Stimulated activated effector memory CD8-positive, alpha-beta T cell treated with anti-CD3 and anti-CD28 coated beads, Interleukin-12 subunit alpha, Interleukin-12 subunit beta, amount 100 ng/mL, for 72 hours (primary cell): ENCODE results near the gene DDAH1.

ENCODE experiments used
- ATAC-seq: fragments of 150-1000 bp; cut with Tn5 transposase; 2 replicates; pipeline ENCODE4 v1.10.0; 2021
- DNase-seq, 2 donors: peaks; one replicate each; pipeline ENCODE4 v3.0.0; 2021 to 2022; ENCODE audit warnings: low spot score in 2 of 2
- H3K27ac Mint-ChIP-seq: one replicate; pipeline ENCODE4 v1.8.0; 2022; ENCODE audit warnings: mild to moderate bottlenecking, mixed read lengths
- H3K36me3 Mint-ChIP-seq: one replicate; pipeline ENCODE4 v1.8.0; 2022; ENCODE audit warnings: mild to moderate bottlenecking, mixed read lengths
- H3K4me1 Mint-ChIP-seq: one replicate; pipeline ENCODE4 v1.8.0; 2022; ENCODE audit warnings: mixed read lengths
- H3K4me3 Mint-ChIP-seq: one replicate; pipeline ENCODE4 v1.8.0; 2022; ENCODE audit warnings: mild to moderate bottlenecking, mixed read lengths
- H3K9me3 Mint-ChIP-seq: one replicate; pipeline ENCODE4 v1.8.0; 2022; ENCODE audit warnings: mixed read lengths

DDAH1 gene

DNA sequence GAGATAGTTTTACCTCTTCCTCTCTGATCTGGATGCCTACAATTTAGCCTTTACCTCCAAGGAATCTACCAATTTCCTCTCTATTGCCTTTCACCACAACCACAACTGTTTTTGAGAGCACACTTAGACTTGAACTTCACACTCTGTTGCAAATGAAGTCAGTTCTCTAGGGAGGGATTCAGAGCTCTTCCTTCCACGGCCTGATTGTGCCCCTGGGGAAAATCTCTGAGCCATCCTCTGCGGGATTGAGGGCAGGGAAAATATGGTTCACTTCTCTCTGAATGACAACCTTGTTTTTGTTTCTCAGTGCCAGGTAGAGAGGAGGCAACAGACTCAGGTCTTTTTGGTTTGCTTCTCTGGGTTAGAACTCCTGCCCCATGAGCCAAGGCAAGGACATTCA is 153.1 kb downstream of the DDAH1 start:
- no peaks in the 10 kb centered on the region for H3K36me3 Mint-ChIP-seq
- ATAC-seq (no peak), DNase-seq (no peak)
- peaks cover 9% of the 10 kb centered on the region for H3K4me1 Mint-ChIP-seq
- no peak overlapping the region for H3K27ac Mint-ChIP-seq
- H3K4me3 Mint-ChIP-seq: no peak overlapping the region
- no peaks in the 10 kb centered on the region for H3K9me3 Mint-ChIP-seq

DNA sequence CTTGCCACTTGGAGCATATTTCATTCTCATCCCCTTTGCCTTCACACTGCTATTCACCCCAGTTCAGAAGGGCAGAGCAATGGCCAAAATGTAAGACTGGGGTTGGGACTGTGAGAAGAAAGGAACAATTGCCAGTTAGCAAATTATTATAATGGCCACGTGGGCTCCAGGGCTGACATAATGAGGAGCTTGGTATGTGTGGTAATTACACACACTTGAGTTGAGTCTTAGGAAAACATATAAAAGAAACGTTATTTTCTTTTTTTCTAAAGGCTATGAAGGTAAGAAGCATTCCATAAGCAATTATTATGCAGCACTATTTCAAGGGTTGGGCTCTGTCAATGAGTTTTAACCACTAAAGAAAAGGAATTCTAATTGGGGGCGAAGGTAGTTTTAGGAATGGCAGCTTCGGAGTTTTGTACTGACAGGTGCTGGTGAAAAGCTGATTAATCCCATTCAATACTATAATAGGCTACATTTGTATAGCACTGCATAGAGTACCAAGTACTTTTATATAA is 156.1 kb downstream of the DDAH1 start:
- DNase-seq (no peak), ATAC-seq (no peak)
- Mint-ChIP-seq H3K27ac (no peak overlapping the region), H3K36me3 (no peaks in the 10 kb centered on the region), H3K9me3 (no peaks in the 10 kb centered on the region), H3K4me3 (no peak overlapping the region), H3K4me1 (peaks cover 9% of the 10 kb centered on the region)

DNA sequence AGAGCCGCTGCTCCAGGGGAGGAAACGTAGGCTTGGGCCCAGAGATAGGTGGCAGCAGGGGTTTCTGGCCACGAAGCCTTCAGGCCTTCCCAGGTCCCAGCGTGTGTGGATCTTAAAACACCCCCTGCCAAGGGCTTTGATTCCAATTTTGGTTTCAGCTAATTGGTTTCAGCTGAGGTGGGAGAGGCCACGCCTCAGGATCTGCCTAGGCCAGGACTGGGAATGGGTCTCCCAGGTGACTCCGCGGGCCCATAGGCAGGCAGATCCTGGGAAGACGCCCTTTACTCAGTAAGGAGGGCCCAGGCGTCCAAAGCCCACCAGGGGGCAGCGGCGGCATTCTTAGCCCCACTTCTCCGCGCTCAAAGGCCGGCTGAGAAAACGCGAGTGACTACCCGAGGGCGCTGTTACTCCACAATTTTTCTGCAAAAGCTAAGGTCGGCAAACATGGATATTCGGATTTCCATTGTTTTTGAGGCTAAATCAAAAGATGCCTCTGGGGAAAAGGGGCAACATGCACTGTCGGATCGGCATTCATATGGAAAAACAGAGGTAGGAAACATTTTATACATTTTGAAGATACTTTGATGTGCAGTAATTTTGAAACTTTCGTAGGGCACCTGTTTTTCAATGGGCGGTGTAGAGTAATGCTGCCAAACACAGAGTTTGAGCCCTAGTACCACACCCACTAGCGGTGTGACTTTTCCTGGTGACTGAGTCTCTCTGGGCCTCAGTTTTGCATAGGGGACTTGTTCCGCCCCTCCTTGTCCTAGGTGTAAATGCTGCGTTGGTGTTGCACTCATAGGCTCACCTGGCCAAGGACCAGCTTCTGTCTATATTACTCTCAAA is 156.7 kb downstream of the DDAH1 start:
- Mint-ChIP-seq H3K27ac (no peak overlapping the region), H3K4me3 (peak overlapping the region; percentile 39), H3K4me1 (peaks cover 9% of the 10 kb centered on the region), H3K9me3 (no peaks in the 10 kb centered on the region), H3K36me3 (no peaks in the 10 kb centered on the region)
- DNase-seq: peak; percentile 48 to 81
- peak; percentile 93 for ATAC-seq

DNA sequence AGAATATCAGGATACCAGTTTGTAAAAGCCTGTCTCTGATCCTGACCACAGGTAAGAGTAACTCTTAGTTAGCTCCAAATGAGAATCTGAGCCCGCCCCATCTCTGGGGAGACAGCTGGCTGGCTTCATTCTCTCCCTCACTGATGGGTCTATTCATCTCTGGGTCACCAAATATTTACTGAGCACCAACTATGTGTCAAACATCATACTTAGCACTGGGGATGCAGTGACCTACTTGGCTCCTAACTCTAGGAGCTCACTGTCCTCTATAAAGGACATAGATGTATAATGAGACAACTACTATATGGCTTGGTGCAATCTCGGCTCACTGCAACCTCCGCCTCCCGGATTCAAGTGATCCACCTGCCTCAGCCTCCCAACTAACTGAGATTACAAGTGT is 158.7 kb downstream of the DDAH1 start:
- DNase-seq (no peak), ATAC-seq (no peak)
- Mint-ChIP-seq H3K27ac (no peak overlapping the region), H3K36me3 (no peaks in the 10 kb centered on the region), H3K4me3 (no peak overlapping the region), H3K9me3 (no peaks in the 10 kb centered on the region), H3K4me1 (peaks cover 9% of the 10 kb centered on the region)

DNA sequence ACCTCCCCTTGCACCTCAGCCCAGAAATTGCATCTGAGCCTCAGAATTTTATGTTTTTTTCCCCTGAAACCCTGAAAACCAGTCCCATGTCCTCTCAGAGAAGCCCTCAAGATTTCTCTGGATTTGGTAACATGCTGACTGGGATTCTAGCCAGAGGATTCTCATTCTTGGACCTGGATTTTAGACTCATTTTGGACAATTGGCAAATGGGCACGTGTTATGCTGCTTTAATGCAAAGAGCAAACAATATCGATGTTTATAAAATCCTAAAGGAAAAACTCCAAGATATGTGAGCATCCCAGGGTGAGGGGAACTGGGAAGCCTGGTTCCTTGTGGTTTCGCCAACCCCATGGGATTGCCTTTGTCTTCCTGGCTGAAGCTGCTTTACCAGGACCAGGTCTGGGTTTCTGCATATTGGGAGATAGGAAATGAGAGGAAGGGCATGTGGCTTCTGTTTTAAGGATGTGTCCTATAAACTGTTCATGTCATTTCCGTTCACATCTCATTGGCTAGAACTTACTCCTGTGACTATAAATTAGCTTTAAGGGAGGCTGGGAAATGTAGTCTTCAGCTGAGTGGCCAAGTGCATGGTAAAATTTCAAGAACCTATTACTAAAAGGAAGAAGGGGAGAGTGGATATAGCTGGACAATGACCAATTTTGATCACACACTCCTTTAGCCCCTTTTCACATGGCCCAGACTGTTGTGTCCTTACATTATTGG is 161.4 kb downstream of the DDAH1 start:
- H3K9me3 Mint-ChIP-seq: no peaks in the 10 kb centered on the region
- H3K4me1 Mint-ChIP-seq: peaks cover 18% of the 10 kb centered on the region
- ATAC-seq (no peak), DNase-seq (no peak)
- no peak overlapping the region for H3K27ac Mint-ChIP-seq
- no peaks in the 10 kb centered on the region for H3K36me3 Mint-ChIP-seq
- H3K4me3 Mint-ChIP-seq: no peak overlapping the region

DNA sequence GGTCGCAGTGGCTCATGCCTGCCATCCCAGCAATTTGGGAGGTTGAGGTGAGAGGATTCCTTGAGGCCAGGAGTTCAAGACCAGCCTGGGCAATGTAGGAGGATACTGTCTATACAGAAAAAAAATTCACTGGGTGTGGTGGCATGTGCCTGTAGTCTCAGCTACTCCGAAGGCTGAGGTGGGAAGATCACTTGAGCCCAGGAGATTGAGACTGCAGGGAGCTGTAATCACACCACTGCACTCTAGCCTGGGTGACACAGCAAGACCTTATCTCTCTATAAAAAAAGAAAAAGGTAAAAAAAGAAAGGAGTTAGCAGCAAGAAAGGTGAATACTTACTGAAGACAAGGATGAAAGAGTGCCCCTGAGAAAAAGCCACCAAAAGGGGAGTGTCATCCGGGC is 164.8 kb downstream of the DDAH1 start:
- ATAC-seq (no peak), DNase-seq (no peak)
- peaks cover 29% of the 10 kb centered on the region for H3K4me1 Mint-ChIP-seq
- H3K36me3 Mint-ChIP-seq: peaks cover 8% of the 10 kb centered on the region
- H3K9me3 Mint-ChIP-seq: no peaks in the 10 kb centered on the region
- H3K4me3 Mint-ChIP-seq: no peak overlapping the region
- H3K27ac Mint-ChIP-seq: no peak overlapping the region

DNA sequence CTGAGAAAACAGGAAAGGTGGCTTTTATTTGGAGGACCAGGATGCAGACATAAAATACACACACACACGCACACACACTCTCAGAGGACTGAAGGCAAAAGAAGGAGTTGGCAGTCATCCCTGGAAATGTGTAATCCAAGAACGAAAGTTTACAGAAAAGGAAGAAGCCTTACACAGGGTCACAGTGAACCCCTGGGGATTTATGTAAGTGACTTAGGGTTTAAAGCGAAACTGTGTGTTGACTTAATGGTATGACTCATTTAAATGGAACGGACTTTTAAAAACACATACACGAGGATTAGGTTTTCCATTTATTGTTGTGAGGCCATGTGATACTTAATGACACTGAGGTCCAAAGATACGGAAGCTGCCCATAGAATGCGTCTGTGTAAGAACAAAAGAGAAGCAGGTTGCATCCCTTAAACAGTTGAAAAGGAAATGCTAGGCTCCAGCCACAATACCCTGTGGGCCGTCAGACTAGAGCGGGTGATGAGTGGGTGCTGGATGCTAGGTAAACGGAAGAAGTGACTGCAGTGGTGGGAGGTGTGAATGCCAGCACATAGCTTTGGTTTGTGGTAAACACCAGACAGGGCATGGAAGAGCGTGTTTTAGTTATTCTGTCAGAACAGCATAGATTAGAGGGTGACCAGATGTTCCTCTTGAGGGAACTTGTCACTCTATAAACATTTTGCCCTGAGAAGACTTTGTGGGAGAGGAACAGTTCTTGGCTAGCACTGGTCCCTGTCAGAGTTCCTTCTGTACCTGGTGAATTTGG is 166.9 kb downstream of the DDAH1 start:
- DNase-seq: peak; percentile 56 to 89
- Mint-ChIP-seq H3K9me3 (no peaks in the 10 kb centered on the region), H3K27ac (peak overlapping the region; percentile 85), H3K36me3 (peaks cover 8% of the 10 kb centered on the region), H3K4me1 (peaks cover 29% of the 10 kb centered on the region), H3K4me3 (peak overlapping the region; percentile 53)
- ATAC-seq: peak; percentile 99

DNA sequence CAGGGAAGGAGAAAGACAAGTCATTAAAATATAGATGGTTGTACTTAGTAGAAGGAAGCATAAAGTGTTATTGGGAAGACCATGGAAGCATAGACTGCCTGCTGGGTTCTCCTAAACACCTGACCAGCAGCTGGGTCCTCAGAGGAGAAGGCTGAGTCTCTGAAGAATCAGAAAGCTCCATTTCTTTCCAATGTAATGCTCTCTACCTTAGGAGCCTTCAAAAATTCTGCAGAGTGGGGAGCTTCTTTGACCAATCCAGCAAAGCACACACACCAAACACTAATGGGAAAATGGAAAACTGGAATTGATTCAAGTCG is 167.5 kb downstream of the DDAH1 start:
- peak overlapping the region; percentile 85 for H3K27ac Mint-ChIP-seq
- H3K4me1 Mint-ChIP-seq: peaks cover 29% of the 10 kb centered on the region
- no peak for ATAC-seq

DNA sequence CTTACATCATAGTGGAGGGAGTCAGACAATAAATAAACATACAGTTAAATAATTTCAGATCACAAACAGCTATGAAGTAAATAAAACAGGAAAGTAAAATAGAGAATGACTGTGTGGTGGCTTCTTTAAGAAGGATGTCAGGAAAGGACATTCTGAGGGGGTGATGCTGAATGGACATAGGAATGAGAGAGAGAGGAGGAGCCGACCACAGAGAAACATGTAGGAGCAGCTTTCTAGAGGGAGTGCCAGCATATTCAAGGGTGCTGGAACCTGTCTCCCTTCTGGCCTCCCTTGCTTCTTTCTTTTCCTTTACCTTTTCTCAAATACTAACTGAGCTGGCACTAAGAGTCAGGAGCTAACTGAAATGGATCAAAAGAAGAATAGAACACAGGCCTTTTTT is 168.0 kb downstream of the DDAH1 start:
- peak overlapping the region; percentile 85 for H3K27ac Mint-ChIP-seq

More for the DNA sequence above, 167.5 kb downstream of the DDAH1 start:
- Mint-ChIP-seq H3K36me3 (peaks cover 8% of the 10 kb centered on the region), H3K4me3 (peak overlapping the region; percentile 53), H3K9me3 (no peaks in the 10 kb centered on the region)
- DNase-seq: no peak

DNA sequence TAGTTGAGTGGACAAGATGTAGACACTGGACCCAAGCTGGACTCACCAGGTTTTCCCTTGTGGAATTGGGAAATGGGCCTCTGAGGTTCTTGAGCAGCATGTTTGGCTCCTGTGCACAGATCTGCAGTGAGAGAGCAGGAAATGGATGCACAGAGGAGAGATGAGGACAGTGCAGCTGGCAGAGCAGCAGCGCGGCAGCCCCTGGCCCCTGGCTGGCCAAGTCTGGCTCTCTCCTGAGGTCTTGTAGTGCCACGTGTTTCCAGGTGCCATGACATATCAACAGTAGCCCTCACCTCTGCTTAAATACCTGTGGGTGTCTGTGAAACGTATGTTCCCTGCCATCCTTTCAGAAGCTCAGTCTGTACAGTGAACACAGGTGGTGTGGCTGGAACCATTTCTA is 169.3 kb downstream of the DDAH1 start:
- Mint-ChIP-seq H3K4me1 (peaks cover 29% of the 10 kb centered on the region), H3K4me3 (no peak overlapping the region)
- no peak for DNase-seq

More for the DNA sequence above, 168.0 kb downstream of the DDAH1 start:
- H3K4me1 Mint-ChIP-seq: peaks cover 29% of the 10 kb centered on the region
- peaks cover 8% of the 10 kb centered on the region for H3K36me3 Mint-ChIP-seq
- DNase-seq: no peak
- ATAC-seq: no peak
- peak overlapping the region; percentile 53 for H3K4me3 Mint-ChIP-seq
- no peaks in the 10 kb centered on the region for H3K9me3 Mint-ChIP-seq

DNA sequence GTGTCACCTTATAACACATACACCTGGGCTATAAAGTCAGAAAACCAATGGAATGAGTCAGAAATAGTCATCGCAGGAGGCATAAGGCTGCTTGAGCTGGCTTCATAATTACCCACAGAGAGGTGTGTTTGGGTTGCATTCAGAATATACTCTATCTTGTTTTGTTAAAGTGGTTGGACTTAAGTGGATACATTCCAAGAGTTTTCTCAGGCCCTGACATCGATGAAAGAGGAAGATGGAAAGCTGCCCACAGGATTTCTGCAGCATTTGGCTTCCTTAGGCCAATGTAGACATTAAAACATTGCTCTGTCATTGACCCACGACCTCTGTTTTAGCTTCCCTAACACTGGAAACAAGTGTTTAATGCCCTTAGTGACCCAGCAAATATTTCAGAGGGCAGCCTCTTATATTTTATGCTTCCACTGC is 169.9 kb downstream of the DDAH1 start:
- H3K9me3 Mint-ChIP-seq: no peaks in the 10 kb centered on the region
- H3K36me3 Mint-ChIP-seq: peaks cover 8% of the 10 kb centered on the region

More for the DNA sequence above, 169.3 kb downstream of the DDAH1 start:
- no peak for ATAC-seq
- no peaks in the 10 kb centered on the region for H3K9me3 Mint-ChIP-seq
- H3K27ac Mint-ChIP-seq: no peak overlapping the region
- peaks cover 8% of the 10 kb centered on the region for H3K36me3 Mint-ChIP-seq

DNA sequence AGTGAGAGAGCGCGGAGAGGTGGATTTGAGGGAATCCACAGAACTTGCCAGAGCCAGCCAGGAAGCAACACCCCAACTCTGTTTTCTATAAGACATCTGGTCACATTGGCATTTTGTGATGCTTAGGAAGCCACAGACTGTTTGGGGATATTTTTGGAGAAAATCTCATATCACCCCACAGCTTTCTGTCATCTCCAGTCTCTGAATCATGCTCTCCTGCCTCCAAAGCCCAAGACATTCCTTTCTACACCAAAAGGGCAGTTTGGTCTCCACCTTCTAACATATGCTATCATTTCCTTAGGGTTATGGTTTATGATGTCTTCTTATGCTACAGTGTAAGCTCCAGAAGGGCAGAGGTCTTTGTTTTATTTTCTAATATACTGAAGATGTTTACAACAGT is 174.1 kb downstream of the DDAH1 start:
- no peak for ATAC-seq
- H3K36me3 Mint-ChIP-seq: no peaks in the 10 kb centered on the region
- H3K4me1 Mint-ChIP-seq: peaks cover 11% of the 10 kb centered on the region

More for the DNA sequence above, 169.9 kb downstream of the DDAH1 start:
- Mint-ChIP-seq H3K27ac (no peak overlapping the region), H3K4me3 (no peak overlapping the region), H3K4me1 (peaks cover 31% of the 10 kb centered on the region)
- ATAC-seq: no peak
- no peak for DNase-seq

DNA sequence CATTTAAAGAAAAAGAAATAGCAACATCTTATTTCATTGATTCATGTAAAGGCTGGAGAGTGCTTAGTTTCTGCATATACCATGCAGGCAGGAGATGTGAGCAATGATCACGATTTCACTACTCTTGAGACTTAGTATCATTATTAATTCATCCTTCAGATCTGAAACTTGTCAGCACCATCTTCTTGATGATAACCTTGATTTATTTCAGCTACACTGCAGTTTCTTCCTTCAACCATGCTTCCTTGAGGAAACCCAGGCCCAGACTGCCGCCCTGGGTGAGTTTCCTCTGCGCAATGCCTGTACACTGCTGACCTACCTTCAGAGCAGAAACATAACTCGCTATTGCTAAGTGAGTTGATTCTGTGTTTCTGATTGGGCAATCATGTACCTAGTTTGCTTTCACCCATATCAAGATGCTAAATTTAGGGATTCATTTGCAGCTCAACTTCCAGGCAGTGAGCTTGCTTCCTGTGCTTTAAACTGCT is 175.1 kb downstream of the DDAH1 start:
- no peaks in the 10 kb centered on the region for H3K36me3 Mint-ChIP-seq
- no peaks in the 10 kb centered on the region for H3K9me3 Mint-ChIP-seq
- peak; percentile 81 for ATAC-seq
- no peak for DNase-seq
- no peak overlapping the region for H3K27ac Mint-ChIP-seq
- H3K4me3 Mint-ChIP-seq: no peak overlapping the region
- H3K4me1 Mint-ChIP-seq: peaks cover 11% of the 10 kb centered on the region

More for the DNA sequence above, 174.1 kb downstream of the DDAH1 start:
- no peak overlapping the region for H3K4me3 Mint-ChIP-seq
- no peak for DNase-seq
- no peaks in the 10 kb centered on the region for H3K9me3 Mint-ChIP-seq
- no peak overlapping the region for H3K27ac Mint-ChIP-seq

DNA sequence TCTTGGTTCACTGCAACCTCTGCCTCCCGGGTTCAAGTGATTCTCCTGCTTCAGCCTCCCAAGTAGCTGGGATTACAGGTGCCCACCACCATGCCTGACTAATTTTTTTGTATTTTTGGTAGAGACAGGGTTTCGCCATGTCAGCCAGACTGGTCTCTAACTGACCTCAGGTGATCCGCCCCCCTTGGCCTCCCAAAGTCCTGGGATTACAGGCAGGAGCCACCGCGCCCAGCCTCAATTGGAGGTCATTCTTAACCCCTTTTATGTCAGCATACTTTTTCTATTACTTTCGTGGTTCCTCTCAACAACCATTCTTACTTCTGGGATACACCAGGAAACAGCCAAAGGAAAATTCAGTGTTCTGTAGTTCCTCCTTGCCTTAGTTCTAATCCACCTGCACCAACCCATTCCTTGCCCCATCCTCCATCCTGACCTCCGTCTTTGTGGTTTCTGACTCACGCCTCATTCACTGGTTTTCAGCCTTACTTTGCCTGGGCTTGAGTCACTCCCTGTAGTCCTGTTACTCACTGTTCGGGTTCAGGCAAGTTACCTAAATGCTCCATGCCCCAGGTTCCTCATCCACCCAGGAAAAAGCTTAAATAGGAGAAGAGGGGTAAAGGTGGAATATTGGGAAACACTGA is 175.6 kb downstream of the DDAH1 start:
- Mint-ChIP-seq H3K9me3 (no peaks in the 10 kb centered on the region), H3K4me1 (peaks cover 11% of the 10 kb centered on the region), H3K27ac (no peak overlapping the region), H3K36me3 (no peaks in the 10 kb centered on the region), H3K4me3 (no peak overlapping the region)
- DNase-seq (no peak), ATAC-seq (peak; percentile 95)

DNA sequence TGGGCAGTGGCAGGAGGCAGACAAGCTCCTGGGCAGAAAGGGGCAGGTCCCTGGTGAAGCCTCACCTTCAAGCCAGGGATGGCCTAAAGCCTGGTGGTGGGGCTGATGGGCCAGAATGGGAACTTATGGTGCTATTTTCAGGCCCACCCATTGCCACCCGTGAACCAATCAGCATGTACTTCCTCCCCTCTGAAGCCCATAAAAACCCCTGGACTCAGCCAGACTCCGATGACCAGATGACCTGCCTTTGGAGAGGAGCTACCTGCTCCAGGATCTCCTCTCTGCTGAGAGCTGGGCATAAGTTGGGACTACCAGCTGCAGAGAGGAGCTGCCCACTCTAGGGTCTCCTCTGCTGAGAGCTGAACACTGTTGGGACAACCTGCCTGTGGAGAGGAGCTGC is 180.8 kb downstream of the DDAH1 start:
- H3K27ac Mint-ChIP-seq: no peak overlapping the region
- DNase-seq (no peak), ATAC-seq (no peak)
- H3K4me1 Mint-ChIP-seq: peaks cover 7% of the 10 kb centered on the region
- H3K4me3 Mint-ChIP-seq: no peak overlapping the region
- no peaks in the 10 kb centered on the region for H3K9me3 Mint-ChIP-seq
- H3K36me3 Mint-ChIP-seq: no peaks in the 10 kb centered on the region
